ENCODE measurements around the gene SGK1. TPM values are rescaled to one million over a fixed set of nuclear protein-coding genes. Genes with fewer than 3 reads are reported as not detected.
"Not testable (repeated sequence)": the region's sequence is repeated elsewhere in the genome, so short reads cannot be mapped to it uniquely, and the experiment has no call there.

Gene SGK1
- polyA plus RNA-seq, 4 donors, result 54.5 to 848 (median 183) TPM

GRCh38 chr6:134230087-134230700 is 87.7 kb downstream of the SGK1 start:
- no peaks in the 10 kb centered on the region for H3K9me3 ChIP-seq (ENCODE audit: control insufficient read depth in 2 of 2, insufficient read depth in 1 of 2, low read depth in 1 of 2, low read length in 1 of 2)
- H3K27ac ChIP-seq (ENCODE audit: low read depth in 1 of 3, low read length in 2 of 3), result no peak overlapping the region
- FAIRE-seq, result no peak
- no peaks in the 10 kb centered on the region for H3K27me3 ChIP-seq (ENCODE audit: control insufficient read depth in 3 of 3, insufficient read depth in 3 of 3, low read length in 3 of 3)
- DNase-seq, result no peak
- WGBS, 3 donors, result 83 to 94% (median 89%) methylated on average over 8 of the region's 8 CpGs
- no peaks in the 10 kb centered on the region for H3K36me3 ChIP-seq (ENCODE audit: control insufficient read depth in 3 of 3, insufficient read depth in 2 of 3, low read depth in 1 of 3, low read length in 3 of 3)
- no peak overlapping the region for H3K4me3 ChIP-seq (ENCODE audit: low read depth in 1 of 3, low read length in 3 of 3)
- no peaks in the 10 kb centered on the region for H3K4me1 ChIP-seq (ENCODE audit: control insufficient read depth in 3 of 3, insufficient read depth in 2 of 3, low read depth in 1 of 3, low read length in 2 of 3)

GRCh38 chr6:134229520-134229919 is 88.4 kb downstream of the SGK1 start:
- DNase-seq (no peak), FAIRE-seq (no peak)
- 88 to 94% (median 93%) methylated on average over 2 of the region's 2 CpGs for WGBS, 3 donors
- no peak overlapping the region for H3K27ac ChIP-seq (ENCODE audit: low read depth in 1 of 3, low read length in 2 of 3)
- H3K36me3 ChIP-seq (ENCODE audit: control insufficient read depth in 3 of 3, insufficient read depth in 2 of 3, low read depth in 1 of 3, low read length in 3 of 3), result no peaks in the 10 kb centered on the region
- H3K4me1 ChIP-seq (ENCODE audit: control insufficient read depth in 3 of 3, insufficient read depth in 2 of 3, low read depth in 1 of 3, low read length in 2 of 3), result no peaks in the 10 kb centered on the region
- no peaks in the 10 kb centered on the region for H3K27me3 ChIP-seq (ENCODE audit: control insufficient read depth in 3 of 3, insufficient read depth in 3 of 3, low read length in 3 of 3)
- no peaks in the 10 kb centered on the region for H3K9me3 ChIP-seq (ENCODE audit: control insufficient read depth in 2 of 2, insufficient read depth in 1 of 2, low read depth in 1 of 2, low read length in 1 of 2)
- no peak overlapping the region for H3K4me3 ChIP-seq (ENCODE audit: low read depth in 1 of 3, low read length in 3 of 3)

GRCh38 chr6:134223796-134224420 is 94.0 kb downstream of the SGK1 start:
- FAIRE-seq (no peak), DNase-seq (no peak)
- H3K27me3 ChIP-seq (ENCODE audit: control insufficient read depth in 3 of 3, insufficient read depth in 3 of 3, low read length in 3 of 3), result no peaks in the 10 kb centered on the region
- H3K36me3 ChIP-seq (ENCODE audit: control insufficient read depth in 3 of 3, insufficient read depth in 2 of 3, low read depth in 1 of 3, low read length in 3 of 3), result no peaks in the 10 kb centered on the region
- H3K9me3 ChIP-seq (ENCODE audit: control insufficient read depth in 2 of 2, insufficient read depth in 1 of 2, low read depth in 1 of 2, low read length in 1 of 2), result no peaks in the 10 kb centered on the region
- H3K27ac ChIP-seq (ENCODE audit: low read depth in 1 of 3, low read length in 2 of 3), result no peak overlapping the region
- no peak overlapping the region for H3K4me3 ChIP-seq (ENCODE audit: low read depth in 1 of 3, low read length in 3 of 3)
- H3K4me1 ChIP-seq (ENCODE audit: control insufficient read depth in 3 of 3, insufficient read depth in 2 of 3, low read depth in 1 of 3, low read length in 2 of 3), result no peaks in the 10 kb centered on the region
- WGBS, 3 donors, result 67 to 82% (median 79%) methylated on average over 2 of the region's 2 CpGs

DNA sequence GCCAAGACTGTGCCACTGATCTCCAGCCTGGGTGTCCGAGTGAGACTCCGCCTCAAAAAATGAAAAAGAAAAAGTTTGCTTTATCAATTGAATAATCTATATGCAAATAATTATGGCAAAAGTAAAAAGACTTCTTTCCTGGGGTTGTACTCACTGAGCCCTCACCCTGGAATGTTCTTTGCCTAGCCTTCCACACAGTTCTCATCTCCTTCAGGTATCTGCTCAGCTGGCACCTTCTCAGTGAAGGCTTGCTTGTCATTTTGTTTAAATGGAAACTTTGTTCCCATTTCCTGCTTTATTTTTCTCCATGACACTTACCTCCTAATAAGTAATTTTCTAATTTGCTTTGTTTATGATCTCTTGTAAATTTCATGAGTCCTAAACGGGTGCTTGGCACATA is 96.7 kb downstream of the SGK1 start:
- WGBS, 3 donors, result 63 to 75% (median 71%) methylated on average over 3 of the region's 3 CpGs
- Histone ChIP-seq H3K27me3 (ENCODE audit: control insufficient read depth in 3 of 3, insufficient read depth in 3 of 3, low read length in 3 of 3) (no peaks in the 10 kb centered on the region), H3K4me1 (ENCODE audit: control insufficient read depth in 3 of 3, insufficient read depth in 2 of 3, low read depth in 1 of 3, low read length in 2 of 3) (no peaks in the 10 kb centered on the region), H3K36me3 (ENCODE audit: control insufficient read depth in 3 of 3, insufficient read depth in 2 of 3, low read depth in 1 of 3, low read length in 3 of 3) (no peaks in the 10 kb centered on the region), H3K9me3 (ENCODE audit: control insufficient read depth in 2 of 2, insufficient read depth in 1 of 2, low read depth in 1 of 2, low read length in 1 of 2) (no peaks in the 10 kb centered on the region), H3K4me3 (ENCODE audit: low read depth in 1 of 3, low read length in 3 of 3) (no peak overlapping the region), H3K27ac (ENCODE audit: low read depth in 1 of 3, low read length in 2 of 3) (no peak overlapping the region)
- no peak for FAIRE-seq
- DNase-seq, result no peak

DNA sequence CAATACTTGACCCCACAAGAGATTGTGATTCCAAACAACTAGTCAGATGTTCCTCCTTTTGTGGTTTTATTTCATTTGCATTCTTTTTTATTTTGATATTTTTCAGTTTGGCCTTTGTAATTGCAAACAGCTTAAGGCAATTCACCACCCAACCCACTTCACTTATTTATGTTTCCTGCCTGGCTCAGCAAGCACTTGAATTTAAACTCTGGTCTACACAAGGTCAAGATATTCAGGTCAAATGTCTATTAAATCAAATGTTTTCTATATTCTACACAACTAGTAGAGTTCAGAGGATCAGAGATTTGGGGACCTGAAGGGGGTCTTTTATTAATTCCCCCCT is 100.1 kb downstream of the SGK1 start:
- no peak overlapping the region for H3K4me3 ChIP-seq (ENCODE audit: low read depth in 1 of 3, low read length in 3 of 3)
- H3K4me1 ChIP-seq (ENCODE audit: control insufficient read depth in 3 of 3, insufficient read depth in 2 of 3, low read depth in 1 of 3, low read length in 2 of 3), result no peaks in the 10 kb centered on the region
- DNase-seq (no peak), FAIRE-seq (no peak)
- no peak overlapping the region for H3K27ac ChIP-seq (ENCODE audit: low read depth in 1 of 3, low read length in 2 of 3)
- no peaks in the 10 kb centered on the region for H3K27me3 ChIP-seq (ENCODE audit: control insufficient read depth in 3 of 3, insufficient read depth in 3 of 3, low read length in 3 of 3)
- no peaks in the 10 kb centered on the region for H3K9me3 ChIP-seq (ENCODE audit: control insufficient read depth in 2 of 2, insufficient read depth in 1 of 2, low read depth in 1 of 2, low read length in 1 of 2)
- no peaks in the 10 kb centered on the region for H3K36me3 ChIP-seq (ENCODE audit: control insufficient read depth in 3 of 3, insufficient read depth in 2 of 3, low read depth in 1 of 3, low read length in 3 of 3)

GRCh38 chr6:134217105-134217797 is 100.7 kb downstream of the SGK1 start:
- H3K27ac ChIP-seq (ENCODE audit: low read depth in 1 of 3, low read length in 2 of 3), result no peak overlapping the region
- H3K9me3 ChIP-seq (ENCODE audit: control insufficient read depth in 2 of 2, insufficient read depth in 1 of 2, low read depth in 1 of 2, low read length in 1 of 2), result no peaks in the 10 kb centered on the region
- no peaks in the 10 kb centered on the region for H3K36me3 ChIP-seq (ENCODE audit: control insufficient read depth in 3 of 3, insufficient read depth in 2 of 3, low read depth in 1 of 3, low read length in 3 of 3)
- no peaks in the 10 kb centered on the region for H3K27me3 ChIP-seq (ENCODE audit: control insufficient read depth in 3 of 3, insufficient read depth in 3 of 3, low read length in 3 of 3)
- WGBS, 3 donors, result 84 to 93% (median 84%) methylated on average over 8 of the region's 8 CpGs
- FAIRE-seq (no peak), DNase-seq (peak in 1 of 2 donors; percentile 12)
- no peak overlapping the region for H3K4me3 ChIP-seq (ENCODE audit: low read depth in 1 of 3, low read length in 3 of 3)
- no peaks in the 10 kb centered on the region for H3K4me1 ChIP-seq (ENCODE audit: control insufficient read depth in 3 of 3, insufficient read depth in 2 of 3, low read depth in 1 of 3, low read length in 2 of 3)

DNA sequence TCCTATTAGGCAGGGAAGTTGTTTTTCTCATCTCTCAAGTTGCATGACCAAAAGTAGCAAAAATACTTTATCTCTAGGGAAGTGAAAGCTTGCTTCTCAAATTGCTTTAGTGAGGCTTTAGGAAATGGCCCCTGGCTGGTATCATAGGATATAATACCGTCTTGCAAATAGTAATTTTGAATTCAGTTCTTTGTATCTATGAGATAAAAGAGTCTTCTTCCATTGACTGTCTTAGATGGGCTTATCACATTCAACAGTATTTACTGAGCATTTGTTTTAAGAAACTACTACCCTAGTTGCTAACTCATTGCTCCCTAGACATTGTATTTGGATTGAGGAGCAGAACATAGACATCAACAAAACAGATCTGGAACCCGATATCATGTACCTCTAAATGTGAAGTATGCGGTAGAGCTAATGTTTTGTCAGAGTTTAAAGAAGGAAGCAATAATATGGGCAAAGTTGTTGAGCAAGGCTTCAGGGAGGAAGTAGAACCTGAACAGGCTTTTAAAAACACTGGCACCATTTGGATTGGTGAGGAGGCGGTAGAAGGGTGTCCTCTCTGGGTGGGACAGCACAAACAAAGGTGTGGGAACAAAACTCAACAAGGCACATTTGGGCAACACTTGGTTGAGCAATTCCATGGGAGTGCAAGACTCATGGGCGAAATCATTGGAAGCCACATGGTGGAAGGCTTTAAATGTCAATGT is 101.5 kb downstream of the SGK1 start:
- WGBS, 3 donors, result 86 to 95% (median 90%) methylated on average over 5 of the region's 5 CpGs
- no peak for FAIRE-seq
- no peak overlapping the region for H3K27ac ChIP-seq (ENCODE audit: low read depth in 1 of 3, low read length in 2 of 3)

DNA sequence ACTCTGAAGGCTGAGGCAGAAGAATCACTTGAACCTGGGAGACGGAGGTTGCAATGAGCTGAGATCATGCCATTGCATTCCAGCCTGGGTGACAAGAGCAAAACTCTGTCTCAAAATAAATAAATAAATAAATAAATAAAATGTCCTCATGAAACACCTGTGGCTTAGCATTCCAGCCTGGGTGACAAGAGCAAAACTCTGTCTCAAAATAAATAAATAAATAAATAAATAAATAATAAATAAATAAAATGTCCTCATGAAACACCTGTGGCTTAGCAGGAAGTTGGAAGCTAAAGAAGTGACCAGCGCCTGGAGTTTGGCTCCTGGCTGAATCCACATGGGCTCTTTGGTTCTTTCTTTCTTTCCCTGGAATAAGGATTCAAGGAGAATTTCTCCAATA is 104.5 kb downstream of the SGK1 start:
- H3K9me3 ChIP-seq (ENCODE audit: control insufficient read depth in 2 of 2, insufficient read depth in 1 of 2, low read depth in 1 of 2, low read length in 1 of 2); H3K27ac ChIP-seq (ENCODE audit: low read depth in 1 of 3, low read length in 2 of 3); FAIRE-seq; H3K36me3 ChIP-seq (ENCODE audit: control insufficient read depth in 3 of 3, insufficient read depth in 2 of 3, low read depth in 1 of 3, low read length in 3 of 3); H3K27me3 ChIP-seq (ENCODE audit: control insufficient read depth in 3 of 3, insufficient read depth in 3 of 3, low read length in 3 of 3); DNase-seq; H3K4me1 ChIP-seq (ENCODE audit: control insufficient read depth in 3 of 3, insufficient read depth in 2 of 3, low read depth in 1 of 3, low read length in 2 of 3); H3K4me3 ChIP-seq (ENCODE audit: low read depth in 1 of 3, low read length in 3 of 3): not testable (repeated sequence)
- 94 to 96% (median 95%) methylated on average over 2 of the region's 2 CpGs for WGBS, 3 donors

More for the DNA sequence above, 101.5 kb downstream of the SGK1 start:
- H3K4me3 ChIP-seq (ENCODE audit: low read depth in 1 of 3, low read length in 3 of 3), result no peak overlapping the region
- H3K4me1 ChIP-seq (ENCODE audit: control insufficient read depth in 3 of 3, insufficient read depth in 2 of 3, low read depth in 1 of 3, low read length in 2 of 3), result no peaks in the 10 kb centered on the region
- H3K9me3 ChIP-seq (ENCODE audit: control insufficient read depth in 2 of 2, insufficient read depth in 1 of 2, low read depth in 1 of 2, low read length in 1 of 2), result no peaks in the 10 kb centered on the region
- H3K36me3 ChIP-seq (ENCODE audit: control insufficient read depth in 3 of 3, insufficient read depth in 2 of 3, low read depth in 1 of 3, low read length in 3 of 3), result no peaks in the 10 kb centered on the region
- no peak for DNase-seq
- no peaks in the 10 kb centered on the region for H3K27me3 ChIP-seq (ENCODE audit: control insufficient read depth in 3 of 3, insufficient read depth in 3 of 3, low read length in 3 of 3)
